DOHH2 (cell line): Measurements from ENCODE around the gene TFAP2C.

Experiments used
- EZH2phosphoT487 ChIP-seq: fragments of 200-600 bp; sonication (generic); IDR thresholded peaks from 2 replicates; pipeline ENCODE4 v1.6.1; 2017; ENCODE audit warnings: borderline replicate concordance, mild to moderate bottlenecking, antibody characterized with exemption, low read length, moderate library complexity, mixed read lengths
- TF ChIP-seq, protein P1 (sequence below): fragments of 200-600 bp; sonication (generic); IDR thresholded peaks from one replicate; pipeline ENCODE4 v1.5.1; 2014; ENCODE audit warnings: antibody characterized with exemption, mild to moderate bottlenecking, low read depth, low read length; ENCODE audit not compliant: poor library complexity, severe bottlenecking

DNA sequence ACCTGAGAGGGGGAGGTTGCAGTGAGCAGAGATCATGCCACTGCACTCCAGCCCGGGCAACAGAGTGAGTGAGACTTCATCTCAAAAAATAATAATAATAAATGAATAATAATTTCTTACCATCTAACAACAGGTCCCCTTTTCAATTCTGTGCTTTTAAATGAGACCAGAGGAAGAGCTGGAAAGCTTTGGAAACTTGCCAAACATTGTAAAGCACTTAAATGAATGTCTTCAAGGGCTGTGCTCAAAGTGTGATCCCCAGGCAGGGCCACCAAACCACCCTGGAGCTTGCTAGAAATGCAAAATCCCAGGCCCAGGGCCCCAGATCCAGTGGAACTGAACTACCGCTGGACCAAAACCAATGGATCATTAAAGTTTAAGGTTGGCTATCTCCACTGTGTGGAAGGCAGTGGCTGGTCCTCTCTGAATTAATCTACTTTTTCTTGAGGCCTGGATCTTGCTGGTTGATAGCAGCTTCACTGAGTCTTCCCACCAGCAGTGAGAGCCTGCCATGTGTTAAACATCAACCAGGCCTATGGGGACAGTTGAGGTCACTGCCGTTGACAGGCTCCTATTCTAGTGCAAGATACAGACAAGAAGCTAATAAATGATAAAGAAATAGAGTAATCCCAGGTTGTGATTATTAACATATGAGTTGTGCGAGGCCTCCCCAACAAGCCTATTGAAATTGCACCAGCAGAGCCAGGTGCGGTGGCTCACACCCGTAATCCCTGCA, 23.7 kb upstream of the TFAP2C start:
- TF ChIP-seq, protein P1, sequence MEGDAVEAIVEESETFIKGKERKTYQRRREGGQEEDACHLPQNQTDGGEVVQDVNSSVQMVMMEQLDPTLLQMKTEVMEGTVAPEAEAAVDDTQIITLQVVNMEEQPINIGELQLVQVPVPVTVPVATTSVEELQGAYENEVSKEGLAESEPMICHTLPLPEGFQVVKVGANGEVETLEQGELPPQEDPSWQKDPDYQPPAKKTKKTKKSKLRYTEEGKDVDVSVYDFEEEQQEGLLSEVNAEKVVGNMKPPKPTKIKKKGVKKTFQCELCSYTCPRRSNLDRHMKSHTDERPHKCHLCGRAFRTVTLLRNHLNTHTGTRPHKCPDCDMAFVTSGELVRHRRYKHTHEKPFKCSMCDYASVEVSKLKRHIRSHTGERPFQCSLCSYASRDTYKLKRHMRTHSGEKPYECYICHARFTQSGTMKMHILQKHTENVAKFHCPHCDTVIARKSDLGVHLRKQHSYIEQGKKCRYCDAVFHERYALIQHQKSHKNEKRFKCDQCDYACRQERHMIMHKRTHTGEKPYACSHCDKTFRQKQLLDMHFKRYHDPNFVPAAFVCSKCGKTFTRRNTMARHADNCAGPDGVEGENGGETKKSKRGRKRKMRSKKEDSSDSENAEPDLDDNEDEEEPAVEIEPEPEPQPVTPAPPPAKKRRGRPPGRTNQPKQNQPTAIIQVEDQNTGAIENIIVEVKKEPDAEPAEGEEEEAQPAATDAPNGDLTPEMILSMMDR = no peak
- no peak for TF ChIP-seq EZH2phosphoT487
